RKO (cell line): ENCODE measurements around the gene SLC1A4.
"Not testable (repeated sequence)": the region's sequence is repeated elsewhere in the genome, so short reads cannot be mapped to it uniquely, and the experiment has no call there.

Source experiments
- DNase-seq: peaks from one replicate; pipeline ENCODE4 v3.0.0-alpha.2; 2016; ENCODE audit warnings: low spot score

SLC1A4 gene

GRCh38 chr2:64966017-64966416 is 23.2 kb upstream of the SLC1A4 start:
- no peak for DNase-seq

- DNase-seq: no peak
These were observed 22.4 kb upstream of the SLC1A4 start for GRCh38 chr2:64966839-64967238.

GRCh38 chr2:64967601-64968000 is 21.6 kb upstream of the SLC1A4 start:
- no peak for DNase-seq

- DNase-seq: not testable (repeated sequence)
These were observed 20.1 kb upstream of the SLC1A4 start for GRCh38 chr2:64969086-64969485.

GRCh38 chr2:64970495-64970894 is 18.7 kb upstream of the SLC1A4 start:
- DNase-seq: no peak

GRCh38 chr2:64972426-64972825 is 16.8 kb upstream of the SLC1A4 start:
- no peak for DNase-seq

- DNase-seq: no peak
These were observed 16.3 kb upstream of the SLC1A4 start for GRCh38 chr2:64972876-64973275.

GRCh38 chr2:64975232-64975821 is 13.9 kb upstream of the SLC1A4 start:
- DNase-seq: no peak

- DNase-seq: no peak
These were observed 12.9 kb upstream of the SLC1A4 start for GRCh38 chr2:64976276-64976675.

- peak; percentile 30 for DNase-seq
These were observed 10.5 kb upstream of the SLC1A4 start for GRCh38 chr2:64978514-64979268.

GRCh38 chr2:64979744-64980143 is 9.5 kb upstream of the SLC1A4 start:
- no peak for DNase-seq

- DNase-seq: no peak
These were observed 9.0 kb upstream of the SLC1A4 start for GRCh38 chr2:64980183-64980582.

GRCh38 chr2:64982311-64982857 is 6.8 kb upstream of the SLC1A4 start:
- DNase-seq: no peak

- DNase-seq: no peak
These were observed 6.3 kb upstream of the SLC1A4 start for GRCh38 chr2:64982932-64983331.

GRCh38 chr2:64985447-64985846 is 3.8 kb upstream of the SLC1A4 start:
- no peak for DNase-seq

- peak; percentile 49 for DNase-seq
These were observed 1.9 kb upstream of the SLC1A4 start for GRCh38 chr2:64987001-64987955.

GRCh38 chr2:64987956-64988419 is 1.2 kb upstream of the SLC1A4 start:
- peak; percentile 89 for DNase-seq

GRCh38 chr2:64988420-64989125 is 626 bp upstream of the SLC1A4 start:
- DNase-seq: peak; percentile 82

- peak; percentile 50 for DNase-seq
These were observed 899 bp downstream of the SLC1A4 start for GRCh38 chr2:64989982-64990614.

- DNase-seq: no peak
These were observed 1.7 kb downstream of the SLC1A4 start for GRCh38 chr2:64990876-64991275.

GRCh38 chr2:64992218-64992617 is 3.0 kb downstream of the SLC1A4 start:
- DNase-seq: no peak
